Measurements from ENCODE around the gene MMAB.

Gene MMAB

GRCh38 chr12:109581856-109582255 is 8.6 kb upstream of the MMAB start:
- DNase-seq = no peak

- DNase-seq = no peak
Observed at GRCh38 chr12:109581334-109581691, 8.0 kb upstream of the MMAB start.

GRCh38 chr12:109580684-109581333 is 7.5 kb upstream of the MMAB start:
- no peak for DNase-seq

- DNase-seq = no peak
Observed at GRCh38 chr12:109580272-109580671, 7.0 kb upstream of the MMAB start.

GRCh38 chr12:109579639-109580038 is 6.3 kb upstream of the MMAB start:
- no peak for DNase-seq

GRCh38 chr12:109578330-109578927 is 5.1 kb upstream of the MMAB start:
- DNase-seq = no peak

GRCh38 chr12:109577311-109577710 is 4.0 kb upstream of the MMAB start:
- no peak for DNase-seq

GRCh38 chr12:109575683-109576082 is 2.4 kb upstream of the MMAB start:
- DNase-seq = no peak

GRCh38 chr12:109573914-109574244 is 575 bp upstream of the MMAB start:
- DNase-seq = no peak

GRCh38 chr12:109572506-109572845 is 828 bp downstream of the MMAB start:
- DNase-seq = no peak

GRCh38 chr12:109571773-109572505 is 1.4 kb downstream of the MMAB start:
- DNase-seq = no peak

GRCh38 chr12:109568486-109568885 is 4.8 kb downstream of the MMAB start:
- no peak for DNase-seq

- DNase-seq = no peak
Observed at GRCh38 chr12:109567967-109568366, 5.3 kb downstream of the MMAB start.

- no peak for DNase-seq
Observed at GRCh38 chr12:109567296-109567695, 6.0 kb downstream of the MMAB start.

- no peak for DNase-seq
Observed at GRCh38 chr12:109566424-109566823, 6.9 kb downstream of the MMAB start.

GRCh38 chr12:109563291-109564284 is 9.7 kb downstream of the MMAB start:
- DNase-seq = no peak

GRCh38 chr12:109562871-109563270 is 10.4 kb downstream of the MMAB start:
- no peak for DNase-seq

- DNase-seq = no peak
Observed at GRCh38 chr12:109561711-109562030, 11.6 kb downstream of the MMAB start.

- DNase-seq = no peak
Observed at GRCh38 chr12:109560867-109561710, 12.2 kb downstream of the MMAB start.

- no peak for DNase-seq
Observed at GRCh38 chr12:109559601-109560000, 13.7 kb downstream of the MMAB start.

GRCh38 chr12:109559200-109559505 is 14.2 kb downstream of the MMAB start:
- no peak for DNase-seq

- DNase-seq = no peak
Observed at GRCh38 chr12:109558374-109559199, 14.7 kb downstream of the MMAB start.

All from activated gamma-delta T cell treated with Interleukin-2 at 50 U/mL for 16 hours (primary cell).